Glutamatergic neuron (in vitro differentiated cells): ENCODE results near the gene DYRK2. TPM values are rescaled to one million over a fixed set of nuclear protein-coding genes. Genes with fewer than 3 reads are reported as not detected.

ENCODE experiments used
- DNase-seq: peaks from one replicate; pipeline ENCODE4 v3.0.0; 2022
- H3K27ac Mint-ChIP-seq: one replicate; pipeline ENCODE4 v1.8.0; 2020; ENCODE audit warnings: mild to moderate bottlenecking, mixed read lengths, inconsistent platforms; ENCODE audit not compliant: unreplicated experiment
- H3K27me3 Mint-ChIP-seq: one replicate; pipeline ENCODE4 v1.8.0; 2020; ENCODE audit warnings: mild to moderate bottlenecking, moderate library complexity, mixed read lengths, inconsistent platforms; ENCODE audit not compliant: unreplicated experiment
- H3K36me3 Mint-ChIP-seq: one replicate; pipeline ENCODE4 v1.8.0; 2020; ENCODE audit warnings: mild to moderate bottlenecking, mixed read lengths, inconsistent platforms; ENCODE audit not compliant: unreplicated experiment
- H3K4me1 Mint-ChIP-seq: one replicate; pipeline ENCODE4 v1.8.0; 2020; ENCODE audit warnings: mild to moderate bottlenecking, low read depth, mixed read lengths, inconsistent platforms; ENCODE audit not compliant: unreplicated experiment
- H3K4me3 Mint-ChIP-seq: one replicate; pipeline ENCODE4 v1.8.0; 2020; ENCODE audit warnings: mild to moderate bottlenecking, mixed read lengths, inconsistent platforms; ENCODE audit not compliant: unreplicated experiment
- H3K9me3 Mint-ChIP-seq: one replicate; pipeline ENCODE4 v1.8.0; 2020; ENCODE audit warnings: mild to moderate bottlenecking, moderate library complexity, mixed read lengths, inconsistent platforms; ENCODE audit not compliant: unreplicated experiment
- CTCF ChIP-seq: fragments of 200-600 bp; sonication (generic); IDR thresholded peaks from one replicate; pipeline ENCODE4 v1.5.0; 2021; ENCODE audit not compliant: partially characterized antibody, unreplicated experiment
- total RNA-seq: library from RNA; stranded (reverse); fragmentation: NEBNext Ultra II Directional; extraction: Animal tissue kit (Norgen Biotek cat#: 25700); gene quantifications from one replicate; pipeline ENCODE4 v1.2.1, GENCODE V29; 2021; ENCODE audit not compliant: unreplicated experiment

Gene DYRK2
- total RNA-seq, 1 donor from 2014 or later = 70.9 TPM

GRCh38 chr12:67681105-67681778 lies 32.7 kb downstream of the DYRK2 start:
- Mint-ChIP-seq H3K27me3 (no peaks in the 10 kb centered on the region), H3K27ac (no peak overlapping the region), H3K36me3 (no peaks in the 10 kb centered on the region), H3K9me3 (no peaks in the 10 kb centered on the region), H3K4me3 (no peak overlapping the region), H3K4me1 (no peaks in the 10 kb centered on the region)
- no peak for TF ChIP-seq CTCF
- DNase-seq = no peak

- H3K36me3 Mint-ChIP-seq = no peaks in the 10 kb centered on the region
- H3K27me3 Mint-ChIP-seq = no peaks in the 10 kb centered on the region
- H3K9me3 Mint-ChIP-seq = no peaks in the 10 kb centered on the region
- DNase-seq = no peak
- TF ChIP-seq CTCF = no peak
- H3K4me3 Mint-ChIP-seq = no peak overlapping the region
- H3K4me1 Mint-ChIP-seq = no peaks in the 10 kb centered on the region
- no peak overlapping the region for H3K27ac Mint-ChIP-seq
These were observed 33.5 kb downstream of the DYRK2 start for GRCh38 chr12:67681941-67682620.

GRCh38 chr12:67689385-67689784 lies 40.8 kb downstream of the DYRK2 start:
- H3K9me3 Mint-ChIP-seq = no peaks in the 10 kb centered on the region
- no peaks in the 10 kb centered on the region for H3K27me3 Mint-ChIP-seq
- DNase-seq = no peak
- H3K27ac Mint-ChIP-seq = no peak overlapping the region
- no peaks in the 10 kb centered on the region for H3K36me3 Mint-ChIP-seq
- TF ChIP-seq CTCF = no peak
- H3K4me3 Mint-ChIP-seq = no peak overlapping the region
- H3K4me1 Mint-ChIP-seq = no peaks in the 10 kb centered on the region

- no peak for DNase-seq
- Mint-ChIP-seq H3K36me3 (no peaks in the 10 kb centered on the region), H3K27ac (no peak overlapping the region), H3K9me3 (no peaks in the 10 kb centered on the region), H3K4me3 (no peak overlapping the region), H3K4me1 (no peaks in the 10 kb centered on the region), H3K27me3 (no peaks in the 10 kb centered on the region)
- no peak for TF ChIP-seq CTCF
These were observed 42.1 kb downstream of the DYRK2 start for GRCh38 chr12:67690656-67691055.

GRCh38 chr12:67691220-67691619 lies 42.7 kb downstream of the DYRK2 start:
- no peaks in the 10 kb centered on the region for H3K9me3 Mint-ChIP-seq
- no peaks in the 10 kb centered on the region for H3K27me3 Mint-ChIP-seq
- no peaks in the 10 kb centered on the region for H3K36me3 Mint-ChIP-seq
- H3K4me1 Mint-ChIP-seq = no peaks in the 10 kb centered on the region
- no peak overlapping the region for H3K4me3 Mint-ChIP-seq
- no peak overlapping the region for H3K27ac Mint-ChIP-seq
- no peak for DNase-seq
- TF ChIP-seq CTCF = no peak
